ENCODE results near the gene FKBP4. TPM values are rescaled to one million over a fixed set of nuclear protein-coding genes. Genes with fewer than 3 reads are reported as not detected.

Gene FKBP4
- total RNA-seq, 1 donor, result 17.4 TPM

- Histone ChIP-seq H4K20me1 (ENCODE audit: insufficient read depth, low read length) (no peaks in the 10 kb centered on the region), H3K4me3 (ENCODE audit: insufficient read depth, low read length) (no peak overlapping the region), H3K79me2 (ENCODE audit: insufficient read depth, low read length) (peaks cover 7% of the 10 kb centered on the region), H3K4me2 (ENCODE audit: insufficient read depth, low read length) (no peak overlapping the region), H2AFZ (ENCODE audit: low read length) (no peak overlapping the region), H3K4me1 (ENCODE audit: insufficient read depth, low read length) (no peaks in the 10 kb centered on the region), H3K27me3 (ENCODE audit: insufficient read depth, low read length) (no peaks in the 10 kb centered on the region), H3K36me3 (ENCODE audit: insufficient read depth, low read length) (peaks cover 67% of the 10 kb centered on the region), H3K9me3 (ENCODE audit: low read depth, low read length) (no peaks in the 10 kb centered on the region), H3K27ac (ENCODE audit: low read depth, low read length) (no peak overlapping the region)
- TF ChIP-seq CTCF (IDR thresholded peaks at IDR 0.05; ENCODE audit: extremely low read depth, low read depth, low read length), result no peak
- DNase-seq (ENCODE audit: insufficient read length, low spot score, missing footprints), result no peak
Observed at GRCh38 chr12:2820432-2820831, 25.7 kb downstream of the FKBP4 start.

- Histone ChIP-seq H3K27ac (ENCODE audit: low read depth, low read length) (no peak overlapping the region), H3K9me3 (ENCODE audit: low read depth, low read length) (no peaks in the 10 kb centered on the region), H3K27me3 (ENCODE audit: insufficient read depth, low read length) (no peaks in the 10 kb centered on the region), H3K36me3 (ENCODE audit: insufficient read depth, low read length) (peaks cover 73% of the 10 kb centered on the region), H3K4me1 (ENCODE audit: insufficient read depth, low read length) (no peaks in the 10 kb centered on the region), H2AFZ (ENCODE audit: low read length) (no peak overlapping the region), H3K79me2 (ENCODE audit: insufficient read depth, low read length) (no peaks in the 10 kb centered on the region), H3K4me3 (ENCODE audit: insufficient read depth, low read length) (no peak overlapping the region), H4K20me1 (ENCODE audit: insufficient read depth, low read length) (no peaks in the 10 kb centered on the region), H3K4me2 (ENCODE audit: insufficient read depth, low read length) (no peak overlapping the region)
- TF ChIP-seq CTCF (IDR thresholded peaks at IDR 0.05; ENCODE audit: extremely low read depth, low read depth, low read length), result no peak
- no peak for DNase-seq (ENCODE audit: insufficient read length, low spot score, missing footprints)
Observed at GRCh38 chr12:2823483-2823882, 28.7 kb downstream of the FKBP4 start.

GRCh38 chr12:2824541-2824940 lies 29.8 kb downstream of the FKBP4 start:
- Histone ChIP-seq H3K4me2 (ENCODE audit: insufficient read depth, low read length) (no peak overlapping the region), H3K36me3 (ENCODE audit: insufficient read depth, low read length) (peaks cover 70% of the 10 kb centered on the region), H3K79me2 (ENCODE audit: insufficient read depth, low read length) (no peaks in the 10 kb centered on the region), H3K4me1 (ENCODE audit: insufficient read depth, low read length) (no peaks in the 10 kb centered on the region), H3K9me3 (ENCODE audit: low read depth, low read length) (no peaks in the 10 kb centered on the region), H3K27ac (ENCODE audit: low read depth, low read length) (no peak overlapping the region), H3K4me3 (ENCODE audit: insufficient read depth, low read length) (no peak overlapping the region), H3K27me3 (ENCODE audit: insufficient read depth, low read length) (no peaks in the 10 kb centered on the region), H4K20me1 (ENCODE audit: insufficient read depth, low read length) (no peaks in the 10 kb centered on the region), H2AFZ (ENCODE audit: low read length) (no peak overlapping the region)
- no peak for DNase-seq (ENCODE audit: insufficient read length, low spot score, missing footprints)
- no peak for TF ChIP-seq CTCF (IDR thresholded peaks at IDR 0.05; ENCODE audit: extremely low read depth, low read depth, low read length)

- Histone ChIP-seq H3K36me3 (ENCODE audit: insufficient read depth, low read length) (peaks cover 65% of the 10 kb centered on the region), H3K27me3 (ENCODE audit: insufficient read depth, low read length) (no peaks in the 10 kb centered on the region), H3K4me1 (ENCODE audit: insufficient read depth, low read length) (no peaks in the 10 kb centered on the region), H2AFZ (ENCODE audit: low read length) (no peak overlapping the region), H4K20me1 (ENCODE audit: insufficient read depth, low read length) (no peaks in the 10 kb centered on the region), H3K4me2 (ENCODE audit: insufficient read depth, low read length) (no peak overlapping the region), H3K9me3 (ENCODE audit: low read depth, low read length) (no peaks in the 10 kb centered on the region), H3K27ac (ENCODE audit: low read depth, low read length) (no peak overlapping the region), H3K4me3 (ENCODE audit: insufficient read depth, low read length) (no peak overlapping the region), H3K79me2 (ENCODE audit: insufficient read depth, low read length) (no peaks in the 10 kb centered on the region)
- no peak for DNase-seq (ENCODE audit: insufficient read length, low spot score, missing footprints)
- TF ChIP-seq CTCF (IDR thresholded peaks at IDR 0.05; ENCODE audit: extremely low read depth, low read depth, low read length), result no peak
Observed at GRCh38 chr12:2825132-2825531, 30.4 kb downstream of the FKBP4 start.

Measured in osteoblast (primary cell).